HFFc6 (cell line): Measurements from ENCODE around the gene LFNG. TPM values are rescaled to one million over a fixed set of nuclear protein-coding genes. Genes with fewer than 3 reads are reported as not detected.
A peak's percentile ranks its signal among the peaks of the same experiment; 100 is the strongest.
"Not testable (repeated sequence)": the region's sequence is repeated elsewhere in the genome, so short reads cannot be mapped to it uniquely, and the experiment has no call there.

Source experiments
- DNase-seq: peaks from one replicate; pipeline ENCODE4 v3.0.0-alpha.2; 2018
- H3K27ac Mint-ChIP-seq: 2 replicates; pipeline ENCODE4 v1.8.0; 2020; ENCODE audit warnings: mild to moderate bottlenecking, mixed read lengths
- H3K27me3 Mint-ChIP-seq: 2 replicates; pipeline ENCODE4 v1.8.0; 2021; ENCODE audit warnings: mild to moderate bottlenecking, moderate library complexity, mixed read lengths; ENCODE audit not compliant: insufficient read depth
- H3K36me3 Mint-ChIP-seq: 2 replicates; pipeline ENCODE4 v1.8.0; 2021; ENCODE audit warnings: low read depth, mixed read lengths
- H3K4me1 Mint-ChIP-seq: 2 replicates; pipeline ENCODE4 v1.8.0; 2020; ENCODE audit warnings: low read depth, mixed read lengths
- H3K4me3 Mint-ChIP-seq: 2 replicates; pipeline ENCODE4 v1.8.0; 2020; ENCODE audit warnings: mild to moderate bottlenecking, moderate library complexity, mixed read lengths
- H3K9me3 Mint-ChIP-seq: 2 replicates; pipeline ENCODE4 v1.8.0; 2020; ENCODE audit warnings: mild to moderate bottlenecking, mixed read lengths
- CTCF ChIP-seq: fragments of 200-600 bp; sonication (generic); IDR thresholded peaks from 2 replicates; pipeline ENCODE4 v1.5.0; 2021; ENCODE audit warnings: antibody characterized with exemption, mild to moderate bottlenecking
- total RNA-seq, 6 experiments: library from RNA; stranded (reverse); fragmentation: NEBNext Ultra II Directional; extraction: Animal tissue kit (Norgen Biotek cat#: 25700); gene quantifications; 2 replicates in 1 of 6; 3 replicates in 5 of 6; pipeline ENCODE4 v1.2.3, GENCODE V29; 2021

LFNG gene
- total RNA-seq, 6 experiments from 2014 or later, result 8.6 to 11.7 (median 9.6) TPM

- TF ChIP-seq CTCF, result no peak
- H3K4me3 Mint-ChIP-seq, result 0 out of 2 replicates have a peak overlapping the region, but pooled peaks have one; percentile 7
- peak; percentile 80 for DNase-seq
- no peaks in the 10 kb centered on the region for H3K9me3 Mint-ChIP-seq
- peak overlapping the region; percentile 76 for H3K27ac Mint-ChIP-seq
- H3K4me1 Mint-ChIP-seq, result peaks cover 37% of the 10 kb centered on the region
- no peaks in the 10 kb centered on the region; the same call in 1 of the 2 replicates for H3K36me3 Mint-ChIP-seq
- H3K27me3 Mint-ChIP-seq, result peaks cover 2% of the 10 kb centered on the region; the same call in 1 of the 2 replicates
These were observed 8.2 kb downstream of the LFNG start for GRCh38 chr7:2527505-2528467.

- Mint-ChIP-seq H3K27me3 (no peaks in the 10 kb centered on the region), H3K36me3 (no peaks in the 10 kb centered on the region; the same call in 1 of the 2 replicates), H3K4me3 (0 out of 2 replicates have a peak overlapping the region, but pooled peaks have one; percentile 7), H3K27ac (peak overlapping the region; percentile 76), H3K9me3 (no peaks in the 10 kb centered on the region), H3K4me1 (peaks cover 31% of the 10 kb centered on the region)
- no peak for DNase-seq
- no peak for TF ChIP-seq CTCF
These were observed 9.0 kb downstream of the LFNG start for GRCh38 chr7:2528481-2529095.

- Mint-ChIP-seq H3K9me3 (no peaks in the 10 kb centered on the region), H3K27me3 (no peaks in the 10 kb centered on the region), H3K27ac (peak overlapping the region; percentile 83), H3K4me1 (peaks cover 31% of the 10 kb centered on the region), H3K36me3 (no peaks in the 10 kb centered on the region; the same call in 1 of the 2 replicates), H3K4me3 (no peak overlapping the region; the same call in 1 of the 2 replicates)
- peak; percentile 40 for DNase-seq
- no peak for TF ChIP-seq CTCF
These were observed 9.8 kb downstream of the LFNG start for GRCh38 chr7:2529161-2530070.

- no peak overlapping the region; the same call in 1 of the 2 replicates for H3K4me3 Mint-ChIP-seq
- H3K4me1 Mint-ChIP-seq, result peaks cover 31% of the 10 kb centered on the region
- H3K27me3 Mint-ChIP-seq, result no peaks in the 10 kb centered on the region
- no peak for TF ChIP-seq CTCF
- no peaks in the 10 kb centered on the region; the same call in 1 of the 2 replicates for H3K36me3 Mint-ChIP-seq
- peak overlapping the region; percentile 83 for H3K27ac Mint-ChIP-seq
- no peaks in the 10 kb centered on the region for H3K9me3 Mint-ChIP-seq
- no peak for DNase-seq
These were observed 10.8 kb downstream of the LFNG start for GRCh38 chr7:2530071-2530987.

- H3K36me3 Mint-ChIP-seq, H3K27me3 Mint-ChIP-seq, H3K4me3 Mint-ChIP-seq, H3K9me3 Mint-ChIP-seq, DNase-seq: not testable (repeated sequence)
- H3K27ac Mint-ChIP-seq, result peak overlapping the region; percentile 83; the same call in 1 of the 2 replicates
- H3K4me1 Mint-ChIP-seq, result peaks cover 31% of the 10 kb centered on the region
These were observed 11.6 kb downstream of the LFNG start for GRCh38 chr7:2530994-2531795.

GRCh38 chr7:2531796-2532110 is 12.2 kb downstream of the LFNG start:
- H3K36me3 Mint-ChIP-seq, H3K9me3 Mint-ChIP-seq, DNase-seq, H3K4me3 Mint-ChIP-seq, H3K27me3 Mint-ChIP-seq, H3K27ac Mint-ChIP-seq: not testable (repeated sequence)
- peaks cover 31% of the 10 kb centered on the region for H3K4me1 Mint-ChIP-seq

GRCh38 chr7:2532199-2532772 is 12.7 kb downstream of the LFNG start:
- not testable (repeated sequence) for H3K36me3 Mint-ChIP-seq, H3K27ac Mint-ChIP-seq, H3K9me3 Mint-ChIP-seq, H3K4me3 Mint-ChIP-seq, H3K27me3 Mint-ChIP-seq, DNase-seq
- peaks cover 29% of the 10 kb centered on the region for H3K4me1 Mint-ChIP-seq
